AG09309 (cell line): ENCODE data around the gene ZFR.

ENCODE experiments used
- DNase-seq: peaks from one replicate; pipeline ENCODE4 v3.0.0-alpha.2; 2010; ENCODE audit warnings: low read depth
- H3K4me3 ChIP-seq: 2 replicates; pipeline ENCODE4 v1.5.1; 2011; ENCODE audit warnings: mild to moderate bottlenecking, low read depth, low read length, moderate library complexity; ENCODE audit not compliant: control insufficient read depth
- CTCF ChIP-seq: IDR thresholded peaks from 2 replicates; pipeline ENCODE4 v1.5.1; 2011; ENCODE audit warnings: mild to moderate bottlenecking, low read depth, low read length, inconsistent platforms; ENCODE audit not compliant: insufficient read depth, control insufficient read depth; ENCODE audit errors: missing control alignments

The ZFR gene

GRCh38 chr5:32445287-32445758 is 783 bp upstream of the ZFR start:
- TF ChIP-seq CTCF = no peak
- DNase-seq = no peak
- peak overlapping the region; percentile 80 for H3K4me3 ChIP-seq

- no peak for DNase-seq
- H3K4me3 ChIP-seq = peak overlapping the region; percentile 80
- TF ChIP-seq CTCF = no peak
Measured at GRCh38 chr5:32443541-32444430, 754 bp downstream of the ZFR start.

GRCh38 chr5:32443145-32443540 is 1.4 kb downstream of the ZFR start:
- peak overlapping the region; percentile 80 for H3K4me3 ChIP-seq
- no peak for DNase-seq
- TF ChIP-seq CTCF = no peak

GRCh38 chr5:32439086-32439642 is 5.4 kb downstream of the ZFR start:
- TF ChIP-seq CTCF = no peak
- H3K4me3 ChIP-seq = no peak overlapping the region
- no peak for DNase-seq

GRCh38 chr5:32436553-32437242 is 7.8 kb downstream of the ZFR start:
- no peak for TF ChIP-seq CTCF
- DNase-seq = no peak
- H3K4me3 ChIP-seq = no peak overlapping the region

GRCh38 chr5:32435383-32435782 is 9.2 kb downstream of the ZFR start:
- no peak overlapping the region for H3K4me3 ChIP-seq
- TF ChIP-seq CTCF = no peak
- DNase-seq = no peak
